GM12864 (cell line): ENCODE results near the gene ZBTB16.

Experiments used
- DNase-seq: peaks from one replicate; pipeline ENCODE4 v3.0.0-alpha.2; 2011; ENCODE audit warnings: low read depth
- H3K4me3 ChIP-seq: 2 replicates; pipeline ENCODE4 v1.5.1; 2011; ENCODE audit warnings: mild to moderate bottlenecking, low read depth, low read length, control low read depth
- TF ChIP-seq, protein P1 (sequence below): IDR thresholded peaks from 2 replicates; pipeline ENCODE4 v1.5.1; 2011; ENCODE audit warnings: low read depth, mild to moderate bottlenecking, moderate library complexity, low read length, control low read depth, inconsistent platforms; ENCODE audit errors: missing control alignments

ZBTB16 gene

DNA sequence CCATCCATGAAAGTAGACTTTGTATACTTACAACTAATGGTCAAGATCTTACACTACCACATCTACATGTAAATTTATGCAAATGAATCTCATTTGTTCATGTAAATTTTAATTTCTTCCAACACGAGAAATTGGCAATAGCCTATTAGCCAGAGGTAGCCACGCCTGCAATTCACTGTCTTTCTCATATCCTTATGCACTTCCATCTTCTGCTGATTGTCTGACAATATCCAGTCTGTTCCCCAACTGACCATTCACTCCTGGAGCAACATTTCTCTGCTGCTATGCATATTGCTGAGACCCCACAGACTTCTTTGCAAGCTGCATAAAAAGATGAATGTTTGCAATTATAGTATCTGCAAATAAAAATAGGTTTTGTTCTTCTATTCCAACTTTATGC, 239.2 kb downstream of the ZBTB16 start:
- TF ChIP-seq, protein P1, sequence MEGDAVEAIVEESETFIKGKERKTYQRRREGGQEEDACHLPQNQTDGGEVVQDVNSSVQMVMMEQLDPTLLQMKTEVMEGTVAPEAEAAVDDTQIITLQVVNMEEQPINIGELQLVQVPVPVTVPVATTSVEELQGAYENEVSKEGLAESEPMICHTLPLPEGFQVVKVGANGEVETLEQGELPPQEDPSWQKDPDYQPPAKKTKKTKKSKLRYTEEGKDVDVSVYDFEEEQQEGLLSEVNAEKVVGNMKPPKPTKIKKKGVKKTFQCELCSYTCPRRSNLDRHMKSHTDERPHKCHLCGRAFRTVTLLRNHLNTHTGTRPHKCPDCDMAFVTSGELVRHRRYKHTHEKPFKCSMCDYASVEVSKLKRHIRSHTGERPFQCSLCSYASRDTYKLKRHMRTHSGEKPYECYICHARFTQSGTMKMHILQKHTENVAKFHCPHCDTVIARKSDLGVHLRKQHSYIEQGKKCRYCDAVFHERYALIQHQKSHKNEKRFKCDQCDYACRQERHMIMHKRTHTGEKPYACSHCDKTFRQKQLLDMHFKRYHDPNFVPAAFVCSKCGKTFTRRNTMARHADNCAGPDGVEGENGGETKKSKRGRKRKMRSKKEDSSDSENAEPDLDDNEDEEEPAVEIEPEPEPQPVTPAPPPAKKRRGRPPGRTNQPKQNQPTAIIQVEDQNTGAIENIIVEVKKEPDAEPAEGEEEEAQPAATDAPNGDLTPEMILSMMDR = no peak
- no peak overlapping the region for H3K4me3 ChIP-seq
- DNase-seq = no peak
